ENCODE data around the gene OTOS.

The OTOS gene

GRCh38 chr2:240140511-240140910 lies at the start of gene OTOS:
TSS of gene OTOS (minus strand) at chr2:240140658. CDS start at chr2:240140326, 332 bp downstream.
- in situ Hi-C loops (cut with MboI; ENCODE audit: low sequenced_read_pairs): no loop called here

- in situ Hi-C loops (cut with MboI; ENCODE audit: low sequenced_read_pairs): no loop called here
Observed at GRCh38 chr2:240189686-240190085, 49.2 kb upstream of the OTOS start.

GRCh38 chr2:240187989-240188590 lies 47.6 kb upstream of the OTOS start:
- in situ Hi-C loops (cut with MboI; ENCODE audit: low sequenced_read_pairs): no loop called here

DNA sequence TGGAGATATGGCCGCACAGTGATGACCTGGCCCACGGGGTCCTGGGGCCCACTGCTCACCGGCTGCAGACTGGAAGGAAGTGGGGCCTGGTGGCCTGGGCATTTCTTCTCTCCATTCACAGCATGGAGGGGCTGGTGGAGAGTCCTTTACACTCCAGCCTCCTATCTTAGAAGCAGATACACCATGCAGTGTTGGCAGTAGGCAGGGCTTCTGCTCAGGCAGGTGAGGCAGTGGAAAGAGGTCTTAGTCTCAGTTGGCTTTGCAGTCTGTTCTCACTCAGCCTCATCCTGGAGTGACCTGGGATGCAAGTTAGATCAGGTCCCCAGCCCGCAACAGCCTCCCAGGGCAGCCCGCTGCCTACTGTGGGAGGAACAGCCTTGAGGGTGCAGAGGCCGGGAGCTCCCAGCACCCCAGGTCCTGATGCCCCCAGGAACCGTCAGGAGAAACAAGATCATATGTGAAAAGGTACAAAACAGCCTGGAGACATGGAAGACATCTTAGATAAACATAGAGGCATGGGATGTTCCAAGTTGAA lies 45.8 kb upstream of the OTOS start:
- in situ Hi-C loops (cut with MboI; ENCODE audit: low sequenced_read_pairs): no loop called here

DNA sequence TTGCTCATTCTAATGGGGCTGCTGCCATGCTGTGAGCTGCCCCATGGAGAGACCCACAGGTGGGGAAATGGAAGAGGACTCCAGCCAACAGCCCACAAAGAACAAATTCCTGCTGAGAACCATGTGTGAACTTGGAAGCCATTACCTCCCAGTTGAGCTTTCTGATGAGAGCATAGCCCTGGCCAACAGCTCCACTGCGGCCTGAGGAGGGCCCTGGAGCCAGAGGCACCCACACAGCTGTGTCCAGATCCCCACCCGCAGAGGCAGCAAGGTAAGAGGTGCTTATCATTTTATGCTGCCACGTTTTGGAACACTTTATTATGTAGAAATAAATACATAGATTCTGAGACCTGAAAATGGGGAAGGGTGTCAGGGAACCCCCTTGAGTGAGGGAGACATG lies 44.2 kb upstream of the OTOS start:
- in situ Hi-C loops (cut with MboI; ENCODE audit: low sequenced_read_pairs): no loop called here

- in situ Hi-C loops (cut with MboI; ENCODE audit: low sequenced_read_pairs): no loop called here
Observed at GRCh38 chr2:240183875-240184590, 43.6 kb upstream of the OTOS start.

DNA sequence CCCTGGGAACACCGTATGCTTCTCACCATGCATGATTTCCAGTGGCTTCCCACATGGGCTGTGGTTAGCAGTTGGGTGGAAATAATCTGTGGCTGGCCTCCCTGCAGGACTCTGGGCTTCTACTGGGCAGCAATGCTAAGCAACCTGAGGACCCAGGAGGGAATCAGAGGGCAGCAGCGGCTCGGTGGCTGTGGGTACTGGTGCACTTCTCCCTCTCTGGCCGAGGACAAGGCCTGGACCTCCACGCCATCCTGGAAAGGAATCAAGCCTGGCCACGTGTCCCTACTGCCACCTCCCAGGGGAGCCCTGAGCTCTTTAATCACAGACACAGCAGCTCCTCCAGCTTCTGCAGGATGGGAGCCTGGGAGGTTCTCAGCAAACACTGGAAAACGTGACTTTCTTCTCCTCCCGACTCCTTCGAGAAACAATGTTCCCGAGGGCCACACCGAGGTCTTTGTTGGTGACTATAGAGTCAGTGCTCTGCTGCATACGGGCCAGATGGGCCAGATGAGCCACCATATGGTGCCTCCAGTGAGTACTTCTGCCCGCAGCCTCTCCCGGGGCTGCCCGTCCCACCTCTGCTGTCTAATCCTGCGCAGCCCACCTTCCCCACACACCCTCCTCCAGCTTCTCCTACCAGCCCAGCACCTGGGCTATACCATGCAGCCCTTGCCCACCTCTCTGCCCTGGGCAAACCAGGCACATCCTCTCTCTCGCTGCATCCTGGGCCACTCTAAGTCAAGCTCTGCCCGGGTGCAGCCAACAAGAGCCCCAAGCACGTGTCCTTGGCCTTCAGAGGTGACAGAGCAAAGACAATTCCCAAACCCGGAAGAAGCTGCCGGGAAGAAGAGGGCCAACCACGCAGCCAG lies 42.8 kb upstream of the OTOS start:
- in situ Hi-C loops (cut with MboI; ENCODE audit: low sequenced_read_pairs): no loop called here

GRCh38 chr2:240182476-240182875 lies 42.0 kb upstream of the OTOS start:
- in situ Hi-C loops (cut with MboI; ENCODE audit: low sequenced_read_pairs): no loop called here

DNA sequence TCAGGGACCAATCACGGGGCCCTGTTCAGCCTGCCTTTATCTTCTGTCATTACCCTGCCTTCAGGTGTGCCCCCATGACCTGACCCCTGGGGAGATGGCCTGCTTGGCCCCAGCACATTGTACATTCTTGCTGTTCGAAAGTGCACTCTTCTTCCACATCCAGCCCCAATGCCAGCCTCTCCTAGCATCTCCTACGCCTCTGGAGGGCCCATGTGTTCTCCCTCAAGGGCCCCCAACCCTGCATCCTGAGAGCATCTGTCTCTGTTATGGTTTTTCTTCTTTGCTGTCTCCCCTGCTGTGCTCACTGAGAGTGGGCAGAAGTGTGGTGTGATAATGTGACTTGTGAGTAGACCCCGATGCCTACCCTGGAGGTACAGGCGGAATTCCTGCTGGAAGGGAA lies 41.5 kb upstream of the OTOS start:
- in situ Hi-C loops (cut with MboI; ENCODE audit: low sequenced_read_pairs): no loop called here

DNA sequence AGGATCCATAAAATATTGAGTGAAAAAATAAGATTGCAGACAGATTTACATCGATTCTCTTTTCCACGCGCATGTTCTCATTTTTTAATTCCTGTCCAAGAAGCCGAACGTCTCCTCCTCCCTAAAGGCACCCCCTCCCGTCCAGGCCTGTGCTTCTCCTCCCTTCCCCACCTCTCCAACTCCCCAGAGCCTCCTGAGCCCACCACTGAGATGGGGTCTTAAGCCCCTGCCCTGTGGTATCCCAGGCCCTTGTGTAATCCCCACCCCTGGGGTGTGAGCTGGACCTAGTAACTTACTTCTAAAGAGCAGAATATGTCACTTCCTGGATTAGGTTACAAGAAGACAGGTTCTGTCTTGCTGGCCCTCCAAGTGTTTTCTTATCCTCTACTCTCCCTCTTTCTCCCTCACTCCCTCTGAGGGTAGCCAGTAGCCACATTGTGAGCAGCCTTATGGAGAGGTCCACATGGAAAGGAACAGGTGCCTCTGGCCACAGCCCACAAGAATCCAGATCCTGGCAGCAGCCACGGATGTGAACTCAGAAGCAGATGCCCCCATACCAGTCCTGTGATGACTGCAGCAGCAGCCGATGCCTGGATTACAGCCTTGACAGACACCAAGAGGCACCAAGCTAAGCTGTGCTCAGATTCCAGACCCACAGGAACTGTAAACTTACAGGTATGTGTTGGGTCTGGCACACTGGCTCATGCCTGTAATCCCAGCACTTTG lies 39.6 kb upstream of the OTOS start:
- in situ Hi-C loops (cut with MboI; ENCODE audit: low sequenced_read_pairs): no loop called here

DNA sequence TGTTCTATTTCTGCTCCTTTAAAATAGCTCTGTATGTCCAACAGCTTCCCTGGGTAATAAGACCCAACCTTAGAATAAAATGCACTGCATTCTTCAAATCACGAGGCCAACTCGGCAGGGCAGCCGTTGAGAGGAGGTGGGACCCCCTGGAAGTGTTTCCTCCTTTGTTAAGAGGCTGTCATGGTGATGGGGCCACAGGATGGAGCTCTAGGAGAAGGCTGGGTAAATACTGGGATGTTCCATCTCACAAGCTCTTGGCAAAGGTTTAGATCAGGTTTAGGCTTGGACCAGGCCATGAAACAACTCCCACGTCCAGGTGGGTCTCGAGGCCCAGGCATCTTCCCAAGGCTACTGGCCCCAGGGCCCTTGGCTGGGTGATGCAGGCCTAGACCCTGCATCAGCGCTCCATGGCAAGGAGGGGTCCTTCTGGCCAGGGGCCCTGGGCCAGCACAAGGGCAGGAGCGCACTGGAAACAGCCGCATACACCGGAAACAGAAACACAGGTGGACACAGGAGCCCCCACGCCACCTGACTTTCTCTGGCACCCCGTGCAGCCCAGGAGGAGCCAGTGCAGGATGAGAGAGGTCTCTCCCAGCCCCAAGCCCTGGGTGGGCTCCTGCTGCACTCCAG lies 38.8 kb upstream of the OTOS start:
- in situ Hi-C loops (cut with MboI; ENCODE audit: low sequenced_read_pairs): no loop called here

DNA sequence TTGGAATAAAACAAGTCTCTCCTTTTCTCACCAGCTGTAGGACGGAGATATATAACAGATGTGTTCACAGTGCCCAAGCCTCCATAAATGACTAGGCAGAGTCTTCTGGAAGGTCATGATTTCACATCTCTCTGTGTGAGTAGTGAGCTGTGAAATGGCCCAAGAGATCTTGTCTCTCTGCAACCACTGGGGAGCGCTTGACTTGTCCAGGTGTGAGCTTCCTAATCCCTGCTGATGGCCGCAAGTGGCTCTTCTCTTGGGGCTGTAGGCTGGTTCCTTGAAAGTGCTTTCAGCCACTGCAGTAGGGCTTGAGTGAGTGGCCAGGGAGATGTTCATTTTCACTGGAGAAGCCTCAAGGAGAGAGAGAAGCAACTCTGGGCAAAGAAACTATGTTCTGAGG lies 38.1 kb upstream of the OTOS start:
- in situ Hi-C loops (cut with MboI; ENCODE audit: low sequenced_read_pairs): no loop called here

DNA sequence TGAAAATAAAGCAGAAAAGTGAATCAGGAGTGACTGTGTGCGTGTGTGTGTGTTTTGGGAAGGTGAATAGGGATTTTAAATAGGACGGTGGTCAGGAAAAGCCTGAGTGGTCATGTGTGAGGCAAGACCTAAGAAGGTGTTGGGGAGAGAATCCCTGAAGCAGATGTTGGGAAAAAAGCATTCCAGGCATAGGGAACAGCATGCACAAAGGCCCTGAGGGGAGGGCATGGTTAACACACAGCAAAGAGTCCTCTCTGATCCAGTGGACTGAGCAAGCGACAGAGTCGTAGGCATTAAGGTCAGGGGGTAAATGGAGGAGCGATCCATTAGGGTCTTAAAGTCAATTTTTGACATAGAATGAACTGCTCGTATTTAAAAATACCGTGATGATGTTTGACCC lies 34.0 kb upstream of the OTOS start:
- in situ Hi-C loops (cut with MboI; ENCODE audit: low sequenced_read_pairs): no loop called here

DNA sequence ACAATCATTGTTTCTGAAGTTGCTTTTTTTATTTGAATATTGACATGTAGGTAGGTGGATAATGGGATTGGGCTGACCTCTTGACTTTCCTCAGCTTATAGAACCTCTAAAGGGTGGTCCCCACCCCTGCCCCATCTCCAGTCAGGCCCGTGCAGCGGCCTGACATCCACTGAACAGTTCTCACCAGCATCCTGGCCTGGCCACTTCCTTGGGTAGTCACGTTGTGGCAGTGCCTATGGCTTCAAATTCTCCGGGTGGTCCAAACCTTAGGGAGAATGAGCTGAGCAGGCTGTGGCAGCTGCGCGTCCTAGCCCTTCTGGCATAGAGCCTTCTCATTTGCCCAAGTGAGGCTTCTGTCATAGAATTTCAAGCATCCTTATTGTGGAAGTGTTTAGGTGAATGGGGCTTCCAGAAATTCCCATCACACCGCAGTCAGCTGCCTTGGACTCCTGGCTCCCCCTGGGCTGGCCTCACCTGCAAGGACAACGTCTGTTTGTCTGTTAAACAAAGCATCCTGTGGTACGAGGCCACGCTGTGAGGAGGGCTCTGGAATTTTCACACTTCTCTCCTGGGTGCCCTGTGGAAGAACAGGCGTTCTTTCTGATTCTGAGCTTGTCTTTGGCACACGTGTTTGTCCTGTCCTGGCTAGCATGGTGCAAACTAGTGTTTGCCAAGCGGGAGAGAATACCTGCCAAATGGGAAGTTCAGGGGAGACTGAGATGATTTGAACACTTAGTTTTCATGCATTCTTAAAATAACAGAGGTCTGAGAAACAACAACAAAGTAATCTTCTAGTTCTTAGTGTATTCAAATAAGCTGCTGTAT lies 31.8 kb upstream of the OTOS start:
- in situ Hi-C loops (cut with MboI; ENCODE audit: low sequenced_read_pairs): no loop called here

DNA sequence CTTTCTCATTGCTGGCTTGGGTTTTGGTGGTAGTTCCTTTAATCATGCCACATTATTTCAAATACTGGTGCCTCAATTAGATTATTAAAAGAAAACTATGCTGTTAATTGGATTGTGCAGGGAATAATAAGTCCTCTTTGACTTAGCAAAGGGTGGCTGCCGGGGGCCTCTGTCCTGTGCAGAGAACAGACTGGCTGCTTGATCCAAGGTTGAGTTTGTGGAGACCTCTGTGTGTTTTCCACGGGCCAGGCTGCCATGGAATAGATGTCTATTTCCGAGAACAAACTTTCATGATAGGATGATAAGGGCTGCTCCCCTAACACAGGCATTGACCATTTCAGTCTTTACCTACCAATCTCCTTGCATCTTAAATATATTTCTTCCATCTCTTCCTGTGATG lies 30.4 kb upstream of the OTOS start:
- in situ Hi-C loops (cut with MboI; ENCODE audit: low sequenced_read_pairs): no loop called here

- in situ Hi-C loops (cut with MboI; ENCODE audit: low sequenced_read_pairs): no loop called here
Observed at GRCh38 chr2:240170354-240170735, 29.9 kb upstream of the OTOS start.

DNA sequence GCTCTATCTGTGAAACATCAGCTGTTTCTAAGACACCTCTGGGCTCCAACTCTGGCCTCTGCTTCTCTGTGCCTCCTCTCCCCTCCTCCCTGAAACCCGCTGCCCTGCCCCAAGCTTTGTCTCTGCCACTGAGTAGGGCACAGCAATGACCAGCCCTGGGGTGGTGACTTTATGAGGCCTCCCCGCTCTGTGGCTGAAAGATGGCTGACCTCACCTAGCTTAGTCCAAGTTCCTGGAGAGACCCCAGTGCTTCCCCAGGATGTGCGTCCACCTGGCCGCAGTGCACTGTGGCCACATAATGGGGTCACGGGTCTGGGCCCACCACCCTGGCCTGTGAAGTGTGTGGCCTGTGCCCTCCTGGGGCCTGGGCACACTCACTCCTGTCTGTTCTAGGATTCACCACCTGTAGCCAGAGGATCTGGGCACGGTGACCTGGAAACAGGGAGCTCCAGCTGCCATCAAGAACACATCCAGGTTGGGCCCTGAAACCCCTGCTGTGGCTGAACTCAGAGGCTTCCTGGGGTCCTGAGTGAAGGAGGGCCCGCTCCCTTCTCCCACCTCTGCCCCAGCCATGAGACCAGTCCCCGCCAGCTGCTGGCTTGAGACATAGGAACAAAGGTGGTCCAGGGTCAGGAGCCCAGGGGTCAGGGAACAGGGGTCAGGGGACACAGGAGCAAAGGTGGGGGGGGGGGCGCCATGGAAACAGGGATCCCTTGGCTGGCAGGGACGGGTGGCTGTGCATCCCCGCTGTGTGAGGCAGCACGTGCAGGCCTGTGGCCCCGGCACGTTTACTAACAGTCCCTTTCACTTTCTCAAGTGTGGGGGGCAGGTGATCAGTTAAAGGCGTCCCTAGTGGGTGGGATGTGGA lies 29.3 kb upstream of the OTOS start:
- in situ Hi-C loops (cut with MboI; ENCODE audit: low sequenced_read_pairs): no loop called here

DNA sequence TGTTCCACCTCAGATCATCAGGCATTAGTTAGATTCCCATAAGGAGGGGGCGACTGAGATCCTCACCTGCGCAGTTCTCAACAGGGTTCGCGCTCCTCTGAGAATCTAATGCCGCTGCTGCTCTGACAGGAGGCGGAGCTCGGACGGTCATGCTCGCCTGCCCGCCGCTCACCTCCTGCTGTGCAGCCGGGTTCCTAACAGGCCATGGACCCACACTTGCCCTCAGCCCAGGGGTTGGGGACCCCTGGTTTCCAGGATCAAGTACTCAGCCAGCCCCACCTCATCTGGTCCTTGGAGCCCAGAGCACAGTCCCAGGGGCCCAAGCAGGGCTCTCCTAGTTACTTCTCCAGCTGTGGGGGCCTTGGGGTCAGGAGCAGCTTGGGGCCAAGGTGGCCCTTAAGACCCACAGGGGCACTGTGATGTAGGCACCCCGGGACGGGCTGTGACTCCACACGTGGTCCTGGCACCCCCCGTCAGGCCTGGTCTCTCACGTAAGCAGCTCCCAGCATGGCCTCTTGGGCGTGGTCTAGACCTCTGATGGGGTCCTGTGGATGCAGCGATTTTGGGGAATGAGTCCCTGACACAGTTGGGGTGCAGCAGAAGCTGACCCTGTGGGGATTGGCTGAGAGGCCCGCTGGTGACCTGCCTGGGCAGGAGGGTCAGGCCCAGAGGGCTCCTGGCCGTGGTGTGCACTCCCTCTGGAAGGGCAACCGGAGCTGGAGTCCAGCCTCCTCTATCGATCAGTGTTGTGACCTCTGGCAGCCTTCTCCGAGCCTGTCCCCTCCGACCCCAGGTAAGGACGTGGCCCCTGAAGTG lies 28.3 kb upstream of the OTOS start:
- in situ Hi-C loops (cut with MboI; ENCODE audit: low sequenced_read_pairs): no loop called here

Data from hTERT RPE-1 (cell line).